Measurements from ENCODE around the gene ZNF343. TPM values are rescaled to one million over a fixed set of nuclear protein-coding genes. Genes with fewer than 3 reads are reported as not detected.
"Not testable (repeated sequence)": the region's sequence is repeated elsewhere in the genome, so short reads cannot be mapped to it uniquely, and the experiment has no call there.

The ZNF343 gene
- total and polyA plus RNA-seq, 8 donors, result 0.58 to 14.3 (median 4.4) TPM

DNA sequence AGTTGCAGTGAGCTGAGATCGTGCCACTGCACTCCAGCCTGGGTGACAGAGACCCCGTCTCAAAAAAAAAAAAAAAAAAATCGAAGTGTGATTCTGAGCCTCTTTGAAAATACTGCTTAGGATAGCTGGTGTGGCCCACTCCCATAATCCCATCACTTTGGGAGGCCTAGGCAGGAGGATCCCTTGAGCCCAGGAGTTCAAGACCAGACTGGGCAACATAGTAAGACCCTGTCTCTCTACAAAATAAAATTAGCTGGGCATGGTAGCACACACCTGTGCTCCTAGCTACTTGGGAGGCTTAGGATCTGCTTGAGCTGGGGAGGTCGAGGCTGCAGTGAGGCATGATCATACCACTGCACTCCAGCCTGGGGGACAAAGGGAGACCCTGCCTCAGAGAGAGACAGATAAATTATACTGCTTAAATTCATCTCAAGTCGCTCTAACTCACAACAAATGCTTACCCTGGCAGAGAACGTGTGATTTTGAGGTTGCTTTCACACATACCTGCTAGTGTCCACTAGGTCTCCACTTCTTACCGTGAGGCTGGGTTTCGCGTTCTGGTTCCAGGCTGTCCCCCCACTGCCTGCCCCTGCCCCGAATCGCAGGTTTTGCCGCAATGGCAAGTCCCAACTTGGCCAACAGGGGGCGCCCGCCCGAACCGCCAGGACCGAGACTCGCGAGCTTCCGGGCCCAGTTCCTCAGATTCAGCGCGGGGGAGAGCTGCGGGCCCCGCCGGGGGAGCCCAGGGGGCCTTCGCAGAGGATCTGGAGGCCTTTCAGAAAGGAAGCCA is 15.4 kb upstream of the ZNF343 start:
- TF ChIP-seq POLR2AphosphoS5 (IDR thresholded peaks at IDR 0.05), result peak; percentile 67 to 69 (median 67)
- peak in 5 of 7 experiments; percentile 83 to 98 (median 95) for TF ChIP-seq CTCF (IDR thresholded peaks at IDR 0.05)
- no peak for TF ChIP-seq EP300 (IDR thresholded peaks at IDR 0.05)
- TF ChIP-seq POLR2A (IDR thresholded peaks at IDR 0.05), result no peak
- intact Hi-C loops (cut with DNase I; ENCODE audit: low total_unique reads), result no loop called here

GRCh38 chr20:2522826-2523429 is 14.2 kb upstream of the ZNF343 start:
- intact Hi-C loops (cut with DNase I; ENCODE audit: low total_unique reads), result not testable (repeated sequence)

More for the DNA sequence above, 15.4 kb upstream of the ZNF343 start:
- DNase-seq, result peak; percentile 89 to 95
- Histone ChIP-seq H3K4me1 (peaks cover 0 to 25% (median 10%) of the 10 kb centered on the region in 4 donors), H3K4me3 (peak overlapping the region; percentile 68 to 89 (median 77)), H3K9me3 (no peaks in the 10 kb centered on the region), H3K36me3 (no peaks in the 10 kb centered on the region), H3K27ac (peak overlapping the region; percentile 56 to 95 (median 91)), H3K27me3 (no peaks in the 10 kb centered on the region)
- 11 to 19% (median 13%) methylated on average over 13 to 26 of the region's 26 CpGs for WGBS, 5 donors

DNA sequence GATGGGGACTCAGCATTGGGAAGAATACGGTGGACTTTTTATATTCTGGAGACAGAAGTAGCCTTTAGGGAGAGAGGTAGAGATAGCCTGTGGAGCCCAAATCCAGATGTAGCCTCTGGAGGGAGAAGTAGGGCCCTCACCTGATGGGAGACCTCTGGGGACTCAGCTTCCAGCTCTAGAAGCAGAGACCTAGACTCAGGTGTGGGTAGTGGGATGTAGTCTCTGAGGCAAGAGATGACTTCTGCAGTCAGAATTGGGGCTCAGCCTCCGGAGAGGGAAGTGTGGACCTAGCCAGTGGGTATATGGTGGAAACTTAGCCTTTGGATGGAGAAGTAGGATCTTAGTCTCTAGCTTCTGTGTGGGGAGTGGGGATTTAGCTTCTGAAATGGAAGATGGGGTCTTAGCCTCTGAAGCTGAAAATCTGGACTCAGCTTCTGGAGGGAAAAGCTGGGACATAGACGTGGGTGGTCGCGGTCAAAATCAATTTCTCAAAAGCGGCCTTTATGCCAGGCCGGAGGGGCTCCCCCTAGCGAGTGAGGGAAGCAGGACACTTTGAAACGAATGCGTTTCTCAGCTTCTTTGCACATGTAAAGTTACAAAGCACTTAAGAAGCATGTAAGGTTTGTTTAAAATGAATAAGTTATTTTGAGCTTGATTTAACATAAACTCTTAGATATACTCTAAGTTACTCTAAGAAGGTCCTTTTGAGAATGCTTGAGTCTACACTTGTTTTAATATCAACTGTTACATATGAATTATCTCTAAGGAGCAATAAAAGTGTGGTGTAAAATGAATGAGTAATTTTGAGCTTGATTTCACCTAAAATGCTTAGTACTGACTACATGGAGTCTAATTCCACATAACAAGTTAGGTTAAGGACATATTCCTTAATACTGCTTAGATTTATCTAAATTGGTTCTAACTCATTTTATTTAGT is 12.9 kb upstream of the ZNF343 start:
- Histone ChIP-seq H3K36me3 (no peaks in the 10 kb centered on the region), H3K4me1 (peaks cover 0 to 25% (median 10%) of the 10 kb centered on the region in 4 donors), H3K27me3 (no peaks in the 10 kb centered on the region), H3K4me3 (no peak overlapping the region), H3K27ac (no peak overlapping the region), H3K9me3 (no peaks in the 10 kb centered on the region)
- WGBS, 5 donors, result 14 to 19% (median 17%) methylated on average over 10 of the region's 10 CpGs
- intact Hi-C loops (cut with DNase I; ENCODE audit: low total_unique reads), result no loop called here
- TF ChIP-seq POLR2A (IDR thresholded peaks at IDR 0.05), result no peak
- peak in 4 of 7 experiments; percentile 40 to 78 (median 74) for TF ChIP-seq CTCF (IDR thresholded peaks at IDR 0.05)
- no peak for TF ChIP-seq EP300 (IDR thresholded peaks at IDR 0.05)
- no peak for TF ChIP-seq POLR2AphosphoS5 (IDR thresholded peaks at IDR 0.05)
- DNase-seq, result peak; percentile 42 to 69

More at GRCh38 chr20:2522826-2523429, 14.2 kb upstream of the ZNF343 start:
- WGBS, 5 donors, result 84 to 90% (median 87%) methylated on average over 5 of the region's 5 CpGs
- not testable (repeated sequence) for H3K27ac ChIP-seq, H3K4me3 ChIP-seq, H3K36me3 ChIP-seq, DNase-seq, H3K27me3 ChIP-seq, H3K9me3 ChIP-seq
- H3K4me1 ChIP-seq, result peaks cover 0 to 25% (median 10%) of the 10 kb centered on the region in 4 donors

DNA sequence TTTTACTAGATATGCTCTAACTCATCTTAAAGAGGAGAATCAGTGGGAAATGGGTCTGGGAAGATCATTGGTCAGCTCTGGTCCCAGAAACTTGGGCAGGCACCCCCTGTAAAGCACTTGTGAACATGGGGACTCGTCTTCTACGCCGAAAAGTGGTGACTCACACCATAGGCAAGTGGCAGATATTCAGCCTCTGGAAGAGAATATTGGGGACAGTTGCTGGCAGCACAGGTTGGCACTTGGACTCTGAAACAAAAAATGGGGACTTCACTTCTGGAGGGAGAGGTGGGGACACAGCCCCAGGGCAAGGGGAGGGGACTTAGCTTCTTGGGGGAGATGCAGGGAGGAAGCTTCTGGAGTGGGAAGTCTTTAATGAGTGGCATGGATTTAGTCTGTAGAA is 11.9 kb upstream of the ZNF343 start:
- Histone ChIP-seq H3K4me1 (peaks cover 0 to 25% (median 8%) of the 10 kb centered on the region in 4 donors), H3K27ac (no peak overlapping the region), H3K36me3 (no peaks in the 10 kb centered on the region), H3K27me3 (no peaks in the 10 kb centered on the region), H3K4me3 (no peak overlapping the region), H3K9me3 (no peaks in the 10 kb centered on the region)
- 83 to 88% (median 86%) methylated on average over 3 of the region's 3 CpGs for WGBS, 5 donors
- no peak for DNase-seq
- intact Hi-C loops (cut with DNase I; ENCODE audit: low total_unique reads), result no loop called here
- no peak for TF ChIP-seq CTCF (IDR thresholded peaks at IDR 0.05)
- no peak for TF ChIP-seq POLR2A (IDR thresholded peaks at IDR 0.05)
- no peak for TF ChIP-seq POLR2AphosphoS5 (IDR thresholded peaks at IDR 0.05)
- no peak for TF ChIP-seq EP300 (IDR thresholded peaks at IDR 0.05)
